Superior temporal gyrus (tissue), 1 donor: ENCODE data around the gene NDUFAB1.
"Not testable (repeated sequence)": the region's sequence is repeated elsewhere in the genome, so short reads cannot be mapped to it uniquely, and the experiment has no call there.

Source experiments
- DNase-seq: peaks from one replicate; pipeline ENCODE4 v3.0.0-alpha.2; 2016; ENCODE audit errors: extremely low spot score

The NDUFAB1 gene

DNA sequence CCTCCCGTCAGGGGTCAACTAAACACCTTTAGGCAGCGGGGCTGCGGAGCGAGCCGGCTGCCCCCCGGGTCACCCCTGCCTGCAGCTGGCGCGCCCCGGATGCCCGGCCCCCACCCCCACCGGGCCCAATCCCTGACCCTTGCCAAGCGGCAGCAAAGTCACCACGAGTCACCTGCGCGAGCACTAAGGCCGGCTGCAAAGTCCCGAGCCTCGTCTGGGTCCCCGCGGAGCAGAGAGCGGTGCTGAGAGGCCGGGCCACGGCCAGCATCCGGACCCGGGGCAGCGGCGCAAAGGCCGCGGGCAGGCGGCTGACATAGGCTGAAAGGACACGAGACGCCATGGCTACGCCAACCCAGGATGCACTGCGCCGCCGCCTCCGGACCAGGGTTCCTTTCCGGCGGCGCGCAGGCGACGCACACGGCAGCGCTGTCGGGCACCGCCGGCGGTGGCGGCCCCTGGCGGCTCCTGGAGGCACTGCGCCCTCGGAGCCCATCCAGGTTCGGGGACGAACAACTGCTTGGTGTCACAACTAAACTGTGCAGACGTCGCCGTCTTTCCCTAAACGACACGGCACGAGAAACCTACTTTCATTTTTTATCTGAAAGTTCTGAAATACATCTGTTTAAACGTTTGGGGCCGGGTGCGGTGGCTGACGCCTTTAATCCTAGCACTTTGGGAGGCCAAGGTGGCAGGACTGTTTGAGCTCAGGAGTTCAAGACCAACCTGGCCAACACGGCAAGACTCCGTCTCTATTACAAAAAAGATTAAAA is at the start of gene NDUFAB1:
Gene NDUFAB1, minus strand, starts transcription at position 366 of the 770 bp plus-strand sequence. Its CDS starts 26 bp downstream, at position 340.
- peak; percentile 92 for DNase-seq

DNA sequence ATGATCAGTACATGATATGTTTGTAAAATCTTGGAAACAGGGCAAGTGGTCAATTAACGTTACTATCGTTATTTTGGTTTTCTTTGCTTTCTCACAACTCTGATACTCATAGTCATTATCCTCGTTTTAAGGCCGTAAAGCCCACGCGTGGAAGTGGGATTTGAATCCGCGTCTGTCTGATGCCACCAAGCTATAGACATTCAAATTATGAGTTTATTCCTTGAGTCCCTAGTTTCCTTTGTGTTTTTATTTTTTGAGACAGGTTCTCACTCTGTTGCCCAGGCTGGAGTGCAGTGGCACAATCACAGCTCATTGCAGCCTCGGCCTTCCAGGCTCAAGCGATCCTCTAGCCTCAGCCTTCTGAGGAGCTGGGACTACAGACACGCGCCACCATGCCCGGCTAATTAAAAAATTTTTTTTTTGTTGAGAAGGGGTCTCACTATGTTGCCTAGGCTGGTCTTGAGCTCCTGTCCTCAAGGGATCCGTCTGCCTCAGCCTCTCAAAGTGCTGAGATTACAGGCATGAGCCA is 46.2 kb upstream of the NDUFAB1 start:
- no peak for DNase-seq

DNA sequence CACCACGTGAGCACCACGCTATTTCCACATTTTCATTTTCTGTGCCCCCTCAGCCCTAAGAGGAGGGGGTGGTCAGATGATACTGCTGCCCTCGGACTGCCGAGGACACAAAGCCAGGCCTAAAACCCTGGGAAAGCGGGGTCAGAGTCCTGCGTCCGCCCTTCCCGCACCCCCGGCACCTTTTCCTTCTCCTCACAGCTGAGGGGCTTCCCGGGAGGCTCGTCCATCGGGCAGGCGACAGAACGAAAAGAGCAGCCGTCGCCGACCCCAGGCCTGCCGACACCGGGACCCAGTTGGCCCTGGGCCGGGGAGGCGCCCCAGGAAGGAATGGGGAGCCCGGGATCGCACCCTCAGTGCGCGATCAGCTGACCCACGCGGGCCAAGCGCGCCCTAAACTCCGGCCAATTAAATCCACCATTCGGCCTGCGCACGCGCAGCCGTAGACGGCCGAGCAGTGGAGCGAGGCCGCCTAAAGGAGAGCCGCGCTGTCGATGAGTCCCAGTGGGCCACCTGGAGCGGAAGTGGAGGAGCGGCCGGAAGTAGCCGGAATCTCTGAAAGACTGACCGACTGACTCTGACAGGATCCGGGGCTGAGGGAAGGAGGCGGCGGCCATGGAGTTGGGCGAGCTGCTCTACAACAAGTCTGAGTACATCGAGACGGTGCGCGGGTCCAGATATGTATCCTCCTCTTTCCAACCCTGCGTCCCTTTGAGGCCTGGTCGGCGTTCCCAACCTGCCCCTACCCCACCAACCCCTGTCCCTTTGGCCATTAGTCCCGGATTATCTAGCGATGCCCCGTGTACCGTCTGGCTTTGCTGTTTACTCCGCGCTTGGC is 45.0 kb upstream of the NDUFAB1 start, which contains the start of the genes DCTN5 and PALB2:
Gene DCTN5, plus strand, starts transcription at position 536 of the 835 bp plus-strand sequence. Its CDS starts 77 bp downstream, at position 613.
Gene PALB2, minus strand, starts transcription at position 380 of the 835 bp plus-strand sequence. Its CDS starts 153 bp downstream, at position 227.
- peak; percentile 97 for DNase-seq

DNA sequence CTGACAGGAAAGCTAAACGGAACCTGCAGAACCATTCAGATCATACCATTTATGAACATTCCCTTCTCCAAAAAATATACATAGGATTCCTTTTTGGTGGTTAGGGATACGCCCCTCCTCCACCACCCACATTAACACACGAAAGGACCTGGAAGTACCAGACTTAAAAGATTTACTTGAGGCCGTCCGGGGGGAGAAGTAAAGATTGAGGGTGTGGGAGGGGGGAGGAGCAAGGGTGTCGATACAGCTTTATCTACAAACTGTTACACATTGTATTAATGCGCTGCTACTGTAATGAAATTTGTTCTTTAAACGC is 44.5 kb upstream of the NDUFAB1 start:
- DNase-seq = no peak

DNA sequence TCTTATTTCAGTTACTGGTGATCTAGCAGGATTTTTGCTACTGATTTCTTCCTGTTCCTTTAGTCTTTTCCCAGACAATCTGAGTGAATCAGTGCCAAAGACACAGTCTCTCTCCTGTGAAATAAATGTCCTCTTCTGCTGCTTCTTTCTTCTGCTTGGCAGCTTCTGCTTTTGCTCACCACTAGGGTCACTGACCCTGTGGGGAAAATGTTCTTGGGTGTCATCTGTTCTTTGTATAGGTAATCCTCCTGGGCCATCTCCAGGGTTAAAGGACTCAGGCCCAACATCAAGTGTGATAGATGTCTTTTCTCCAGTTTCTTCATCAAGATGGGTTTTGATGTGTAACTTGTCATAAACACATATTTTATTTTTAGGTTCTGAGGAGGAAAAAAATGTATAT is 39.8 kb upstream of the NDUFAB1 start:
- DNase-seq = no peak

DNA sequence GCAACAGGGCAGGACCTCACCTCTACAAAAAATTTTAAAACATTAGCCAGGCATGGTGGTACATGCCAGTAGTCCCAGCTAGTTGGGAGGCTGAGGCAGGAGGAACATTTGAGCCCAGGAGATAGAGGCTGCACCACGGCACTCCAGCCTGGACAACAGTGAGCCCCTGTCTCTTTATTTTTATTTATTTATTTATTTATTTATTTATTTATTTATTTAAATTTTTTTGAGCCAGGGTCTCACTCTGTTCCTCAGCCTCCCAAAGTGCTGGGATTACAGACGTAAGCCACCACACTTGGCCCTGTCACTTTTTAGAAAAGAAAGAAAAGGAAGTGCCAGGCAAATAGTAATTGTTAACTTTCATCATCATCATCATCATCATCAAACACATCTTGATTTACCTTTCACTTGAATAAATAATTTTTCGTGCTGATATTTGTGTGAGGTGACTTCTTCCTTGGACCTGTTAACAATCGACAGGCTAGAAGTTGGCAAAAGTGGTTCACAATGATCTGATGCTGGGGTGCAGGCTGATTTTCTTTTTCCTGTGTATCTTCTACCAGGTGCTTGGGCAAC is 38.4 kb upstream of the NDUFAB1 start:
- DNase-seq = no peak

DNA sequence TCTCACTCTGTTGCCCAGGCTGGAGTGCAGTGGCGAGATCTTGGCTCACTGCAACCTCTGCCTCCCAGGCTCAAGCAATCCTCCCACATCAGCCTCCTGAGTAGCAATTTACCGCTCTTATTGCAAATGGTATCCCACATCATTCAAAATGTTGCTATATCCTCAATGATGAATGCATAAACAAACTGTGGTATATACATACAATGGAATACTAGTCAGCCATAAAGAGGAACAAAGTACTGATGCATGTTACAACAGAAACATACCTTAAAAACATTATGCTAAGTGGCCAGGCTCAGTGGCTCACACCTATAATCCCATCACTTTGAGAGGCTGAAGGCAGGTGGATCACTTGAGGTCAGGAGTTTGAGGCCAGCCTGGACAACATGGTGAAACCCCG is 35.8 kb upstream of the NDUFAB1 start:
- not testable (repeated sequence) for DNase-seq

DNA sequence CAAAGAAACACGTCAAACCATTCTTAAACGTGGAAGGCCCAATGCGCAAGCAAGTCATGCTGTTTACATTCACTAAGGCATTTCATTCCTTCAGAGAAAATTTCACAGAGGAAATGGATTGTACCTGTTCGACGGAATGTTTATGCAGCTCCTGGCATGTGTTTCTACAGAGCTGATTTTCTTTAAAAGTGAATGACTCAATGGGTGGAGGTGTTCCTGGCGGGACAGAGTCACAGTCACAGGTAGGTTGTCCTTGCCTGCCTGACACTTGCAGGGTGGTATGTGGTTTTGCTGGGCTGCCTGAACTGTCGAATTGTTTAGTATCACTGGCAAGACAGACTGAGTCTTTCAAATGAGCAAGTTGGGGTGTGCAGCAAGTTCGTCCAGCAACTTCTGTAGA is 33.4 kb upstream of the NDUFAB1 start:
- no peak for DNase-seq

DNA sequence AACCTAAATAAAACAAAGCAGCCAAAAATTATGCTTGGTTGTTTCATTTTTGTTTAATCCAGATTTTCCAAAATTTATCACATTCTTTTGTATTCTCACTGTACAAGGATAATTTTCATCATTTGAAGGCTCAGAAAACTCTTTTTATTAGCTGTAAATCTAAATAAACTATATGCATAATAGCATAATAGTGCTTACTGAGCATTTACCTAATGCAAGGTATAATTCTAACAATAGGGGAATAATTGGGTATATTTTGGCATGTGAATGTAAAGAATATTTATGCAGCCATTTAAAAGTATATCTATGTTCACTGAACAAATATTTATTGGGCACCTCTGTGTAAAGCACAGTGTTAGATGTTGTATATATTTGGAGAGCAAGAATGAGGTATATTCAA is 28.0 kb upstream of the NDUFAB1 start:
- DNase-seq = no peak

DNA sequence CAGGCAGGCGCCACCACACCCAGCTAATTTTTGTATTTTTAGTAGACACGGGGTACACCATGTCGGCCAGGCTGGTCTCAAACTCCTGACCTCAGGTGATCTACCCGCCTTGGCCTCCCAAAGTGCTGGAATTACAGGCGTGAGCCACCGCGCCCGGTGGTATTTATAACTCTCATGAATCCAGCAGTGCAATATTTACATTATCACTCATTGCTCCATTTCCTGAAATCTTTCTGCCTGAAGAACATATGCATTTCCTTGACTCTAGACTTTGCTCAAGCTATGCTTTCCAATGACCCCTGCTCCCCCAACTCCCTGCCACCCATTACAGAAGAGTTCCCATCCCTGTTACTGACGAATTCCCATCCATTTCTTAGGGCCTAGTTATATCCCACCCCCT is 19.7 kb upstream of the NDUFAB1 start:
- no peak for DNase-seq

DNA sequence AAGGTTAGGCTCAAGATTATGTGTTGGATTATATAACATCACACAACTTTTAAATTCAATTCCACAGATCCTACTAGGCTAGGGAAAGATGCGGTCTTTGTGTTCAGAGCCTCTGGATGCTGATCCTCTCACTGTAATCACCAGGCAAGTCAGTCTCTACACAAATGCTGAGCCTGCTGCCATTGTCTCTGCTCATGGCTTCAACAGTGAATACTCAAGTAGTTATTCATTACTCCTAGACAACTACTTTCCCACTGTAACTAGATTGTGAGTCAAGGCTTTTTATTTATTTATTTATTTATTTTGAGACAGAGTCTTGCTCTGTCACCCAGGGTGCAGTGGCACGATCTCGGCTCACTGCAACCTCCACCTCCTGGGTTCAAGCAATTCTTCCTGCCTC is 15.8 kb upstream of the NDUFAB1 start:
- DNase-seq = no peak

DNA sequence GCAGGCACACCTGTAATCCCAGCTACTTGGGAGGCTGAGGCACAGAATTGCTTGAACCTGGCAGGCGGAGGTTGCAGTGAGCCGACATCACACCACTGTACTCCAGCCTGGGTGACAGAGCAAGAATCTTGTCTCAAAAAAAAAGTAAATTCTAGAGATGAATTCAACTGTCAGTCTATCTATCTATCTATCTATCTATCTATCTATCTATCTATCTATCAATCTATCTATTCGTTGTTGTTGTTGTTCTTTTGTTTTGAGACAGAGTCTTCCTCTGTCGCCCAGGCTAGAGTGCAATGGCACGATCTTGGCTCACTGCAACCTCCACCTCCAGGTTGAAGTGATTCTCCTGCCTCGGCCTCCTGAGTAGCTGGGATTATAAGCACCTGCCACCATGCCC is 14.8 kb upstream of the NDUFAB1 start:
- not testable (repeated sequence) for DNase-seq

DNA sequence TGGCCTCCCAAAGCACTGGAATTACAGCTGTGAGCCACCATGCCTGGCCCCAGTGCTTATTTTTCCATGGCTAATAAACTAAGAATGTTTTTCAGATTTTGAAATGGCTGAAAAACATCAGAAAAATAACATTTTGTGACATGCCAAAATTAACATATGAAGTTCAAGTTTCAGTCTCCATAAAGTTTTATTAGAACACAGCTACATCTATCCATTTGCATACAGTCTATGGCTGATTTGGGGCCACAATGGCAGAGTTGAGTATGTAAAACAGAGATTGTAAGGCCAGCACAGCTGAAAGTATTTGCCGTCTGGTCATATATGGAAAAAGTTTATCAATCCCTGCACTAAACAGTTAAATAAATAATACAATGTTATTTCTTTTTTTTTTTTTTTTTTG is 13.8 kb upstream of the NDUFAB1 start:
- DNase-seq = no peak

DNA sequence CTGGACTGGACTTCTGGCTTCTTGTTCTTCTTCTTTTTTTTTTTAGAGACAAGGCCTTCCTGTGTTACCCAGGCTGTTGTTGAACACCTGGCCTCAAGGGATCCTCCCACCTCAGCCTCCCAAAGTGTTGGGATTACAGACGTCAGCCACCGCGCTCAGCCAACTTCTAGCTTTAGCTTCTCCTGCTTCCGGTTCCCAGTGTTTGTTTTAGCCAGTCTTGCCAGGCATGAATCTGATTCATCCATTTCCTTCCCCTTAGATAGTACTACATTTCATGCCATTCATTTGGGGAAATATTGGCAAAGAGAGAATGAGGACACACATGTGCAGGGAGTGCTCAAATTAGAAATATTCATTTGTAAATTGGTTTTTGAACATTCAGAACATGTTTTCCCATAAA is 12.1 kb upstream of the NDUFAB1 start:
- no peak for DNase-seq

DNA sequence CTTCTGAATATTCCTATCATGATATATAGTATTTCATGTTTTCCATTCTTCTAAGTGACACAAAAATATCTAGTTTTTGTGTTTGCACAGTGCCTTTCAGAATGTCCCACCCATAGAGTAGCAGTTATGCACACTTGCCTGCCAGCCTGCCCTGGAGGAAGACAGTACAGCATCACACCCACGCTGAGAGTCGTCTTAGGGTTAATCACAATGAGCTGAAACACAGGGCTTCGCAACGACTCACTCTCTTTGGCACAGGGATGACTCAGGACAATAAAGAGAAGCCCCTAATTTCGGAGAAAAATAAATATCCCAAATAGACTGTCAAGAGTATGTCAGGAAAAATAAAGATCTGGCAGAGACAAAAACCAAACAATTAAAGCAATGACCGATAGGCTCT is 11.6 kb upstream of the NDUFAB1 start:
- no peak for DNase-seq

DNA sequence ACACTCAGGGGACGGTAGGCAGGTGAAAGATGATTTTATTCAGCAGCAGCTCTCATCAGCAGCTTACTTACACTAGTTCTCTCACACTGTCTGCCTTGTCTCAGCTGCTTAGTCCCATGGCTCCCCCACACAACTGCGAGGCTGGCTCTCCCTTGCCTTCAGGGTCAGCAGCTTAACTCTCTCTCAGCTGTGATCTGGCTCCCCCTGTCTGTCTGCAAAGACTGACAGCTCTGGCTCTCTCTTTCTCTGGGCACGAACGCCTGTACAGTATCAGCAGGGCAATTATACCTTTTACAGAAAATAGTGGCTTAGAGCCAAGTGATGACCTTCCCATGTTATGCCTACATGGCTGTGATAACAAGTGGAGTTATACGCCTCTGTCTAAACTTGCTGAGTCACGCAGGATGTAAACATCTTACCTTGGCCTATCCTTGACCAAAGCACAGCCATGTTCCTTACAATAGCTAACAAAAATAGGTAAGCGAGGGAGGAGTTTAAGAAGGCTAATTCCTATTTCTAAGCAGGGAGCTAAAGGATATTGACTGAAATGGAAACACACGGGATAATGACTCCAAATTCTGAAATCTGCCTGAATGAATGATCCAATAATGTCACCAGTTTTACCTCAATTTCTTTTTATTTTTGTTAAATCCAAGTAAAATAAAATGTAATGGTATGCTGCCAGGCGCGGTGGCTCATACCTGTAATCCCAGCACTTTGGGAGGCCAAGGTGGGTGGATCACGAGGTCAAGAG is 1.1 kb upstream of the NDUFAB1 start:
- no peak for DNase-seq

DNA sequence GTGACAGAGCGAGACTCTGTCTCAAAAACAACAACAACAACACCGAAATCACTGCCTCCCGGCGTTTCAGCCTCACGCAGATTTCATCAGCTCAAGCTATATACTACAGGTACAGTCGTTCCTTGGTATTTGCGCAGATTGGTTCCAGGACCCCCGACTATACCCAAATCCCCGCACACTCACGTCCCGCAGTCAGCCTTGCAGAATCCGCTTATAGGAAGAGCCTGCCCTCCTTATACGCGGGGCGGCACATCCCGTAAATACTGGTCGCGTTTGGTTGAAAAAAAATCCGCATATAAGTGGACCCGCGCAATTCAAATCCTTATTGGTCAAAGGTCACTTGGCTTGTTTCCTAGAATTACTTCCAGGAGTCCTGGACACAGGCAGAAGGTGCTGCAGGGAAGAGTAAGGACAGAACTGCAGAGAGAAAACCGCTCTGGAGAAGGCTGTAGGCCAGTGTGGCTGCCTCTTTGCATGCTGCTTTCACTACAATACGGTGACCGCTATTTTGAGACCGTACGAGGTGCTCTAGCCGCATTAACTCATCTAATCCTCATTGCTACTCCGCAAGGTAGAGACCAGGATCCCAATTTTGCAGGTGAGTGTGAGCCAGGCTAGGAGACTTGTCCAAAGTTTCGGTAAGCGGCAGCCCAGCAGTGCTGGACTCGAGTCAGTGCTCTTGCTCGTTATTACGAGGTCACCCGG is 718 bp downstream of the NDUFAB1 start:
- no peak for DNase-seq

DNA sequence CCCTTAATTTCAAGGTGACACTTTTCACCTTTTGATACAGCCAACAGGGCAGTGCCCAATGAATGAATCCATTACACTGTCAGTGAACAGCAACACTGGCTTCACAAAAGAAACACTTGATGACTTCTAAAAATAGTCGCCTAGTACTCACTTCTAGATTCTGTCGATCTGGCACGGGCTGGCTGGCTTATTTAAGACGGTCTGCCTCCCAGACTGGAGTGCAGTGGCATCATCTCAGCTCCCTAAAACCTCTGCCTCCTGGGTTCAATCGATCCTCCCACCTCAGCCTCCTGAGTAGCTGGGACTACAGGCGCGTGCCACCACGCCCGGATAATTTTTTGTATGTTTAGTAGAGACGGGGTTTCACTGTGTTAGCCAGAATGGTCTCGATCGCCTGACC is 1.9 kb downstream of the NDUFAB1 start:
- DNase-seq = no peak

DNA sequence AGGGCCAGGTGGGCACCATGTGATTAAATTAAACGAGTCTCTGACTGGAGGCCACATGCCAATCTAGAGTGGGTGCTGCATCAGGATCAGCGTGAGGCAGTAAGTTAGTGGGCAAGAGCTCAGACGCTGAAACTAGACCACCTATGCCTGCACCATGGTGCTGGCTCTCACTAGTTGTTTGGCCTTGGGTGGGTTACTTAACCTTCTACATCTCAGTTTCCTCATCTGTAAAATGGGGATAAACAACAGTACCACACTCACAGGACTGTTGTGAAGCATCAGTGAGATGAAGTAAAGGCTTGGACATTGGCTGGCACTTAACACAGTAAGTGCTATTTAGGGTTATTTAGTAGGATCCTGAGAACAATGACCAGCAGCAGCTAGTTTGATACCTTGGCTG is 5.9 kb downstream of the NDUFAB1 start:
- DNase-seq = no peak

DNA sequence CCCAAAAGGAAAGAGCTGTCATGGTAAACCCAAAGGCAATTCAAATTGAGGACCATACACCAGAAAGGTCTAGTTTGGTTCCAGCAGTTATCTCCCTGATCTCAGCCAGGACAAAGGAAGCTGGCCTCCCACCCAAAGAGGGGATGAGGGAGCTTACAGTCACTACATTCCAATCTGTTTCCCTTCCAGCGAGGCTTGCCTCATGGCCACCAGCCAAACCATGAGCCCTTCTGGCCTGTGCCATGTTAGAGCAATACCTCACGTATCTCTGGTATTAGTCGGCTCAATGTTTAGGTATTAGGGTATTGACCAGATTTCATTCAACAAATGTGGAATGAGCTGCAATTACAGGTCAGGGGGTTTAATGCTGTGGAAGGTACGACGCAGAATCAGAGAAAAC is 8.4 kb downstream of the NDUFAB1 start:
- no peak for DNase-seq
